KOPT-K1 (cell line): ENCODE measurements around the gene XPO1.
"Not testable (repeated sequence)": the region's sequence is repeated elsewhere in the genome, so short reads cannot be mapped to it uniquely, and the experiment has no call there.

Experiments
- H3K27ac ChIP-seq: fragments of 200-600 bp; sonication (generic); 2 replicates; pipeline ENCODE4 v1.5.1; 2016; ENCODE audit warnings: antibody characterized with exemption, mild to moderate bottlenecking, low read depth, low read length; ENCODE audit not compliant: poor library complexity, severe bottlenecking
- H3K36me3 ChIP-seq: fragments of 200-600 bp; sonication (generic); 2 replicates; pipeline ENCODE4 v1.5.1; 2017; ENCODE audit warnings: antibody characterized with exemption, mild to moderate bottlenecking, low read length, moderate library complexity; ENCODE audit not compliant: insufficient read depth
- H3K9me3 ChIP-seq: fragments of 200-600 bp; sonication (generic); 2 replicates; pipeline ENCODE4 v1.5.1; 2017; ENCODE audit warnings: antibody characterized with exemption, low read length, mild to moderate bottlenecking; ENCODE audit not compliant: insufficient read depth, poor library complexity, severe bottlenecking

The XPO1 gene

GRCh38 chr2:61493523-61493942 is 44.6 kb downstream of the XPO1 start:
- peaks cover 100% of the 10 kb centered on the region for H3K36me3 ChIP-seq
- H3K27ac ChIP-seq = no peak overlapping the region
- H3K9me3 ChIP-seq = no peaks in the 10 kb centered on the region

GRCh38 chr2:61492476-61492875 is 45.7 kb downstream of the XPO1 start:
- no peaks in the 10 kb centered on the region for H3K9me3 ChIP-seq
- H3K27ac ChIP-seq = no peak overlapping the region
- peaks cover 100% of the 10 kb centered on the region for H3K36me3 ChIP-seq

- peaks cover 100% of the 10 kb centered on the region for H3K36me3 ChIP-seq
- no peaks in the 10 kb centered on the region for H3K9me3 ChIP-seq
- H3K27ac ChIP-seq = no peak overlapping the region
These were observed 52.9 kb downstream of the XPO1 start for GRCh38 chr2:61485281-61485680.

- Histone ChIP-seq H3K36me3 (peaks cover 68% of the 10 kb centered on the region), H3K27ac (no peak overlapping the region), H3K9me3 (no peaks in the 10 kb centered on the region)
These were observed 60.1 kb downstream of the XPO1 start for GRCh38 chr2:61478086-61478485.

GRCh38 chr2:61476929-61477589 is 61.1 kb downstream of the XPO1 start:
- H3K27ac ChIP-seq = not testable (repeated sequence)

GRCh38 chr2:61471905-61472805 is 66.0 kb downstream of the XPO1 start:
- Histone ChIP-seq H3K9me3 (no peaks in the 10 kb centered on the region), H3K27ac (peak overlapping the region; percentile 93), H3K36me3 (peaks cover 27% of the 10 kb centered on the region)

More at GRCh38 chr2:61476929-61477589, 61.1 kb downstream of the XPO1 start:
- not testable (repeated sequence) for H3K9me3 ChIP-seq
- H3K36me3 ChIP-seq = peaks cover 63% of the 10 kb centered on the region

- H3K36me3 ChIP-seq = peaks cover 27% of the 10 kb centered on the region
These were observed 66.9 kb downstream of the XPO1 start, which contains the start of gene USP34 for GRCh38 chr2:61470965-61471904. Gene USP34 (minus strand): TSS chr2:61471087. CDS start chr2:61470692, 395 bp downstream.

GRCh38 chr2:61470122-61470951 is 67.8 kb downstream of the XPO1 start:
- H3K9me3 ChIP-seq = no peaks in the 10 kb centered on the region
- H3K36me3 ChIP-seq = peaks cover 30% of the 10 kb centered on the region
- peak overlapping the region; percentile 76 for H3K27ac ChIP-seq

More at GRCh38 chr2:61470965-61471904, 66.9 kb downstream of the XPO1 start, which contains the start of gene USP34:
- no peaks in the 10 kb centered on the region for H3K9me3 ChIP-seq
- H3K27ac ChIP-seq = peak within 1 kb of the TSS; percentile 93

GRCh38 chr2:61469424-61470121 is 68.6 kb downstream of the XPO1 start:
- H3K36me3 ChIP-seq = peaks cover 30% of the 10 kb centered on the region
- H3K9me3 ChIP-seq = no peaks in the 10 kb centered on the region
- H3K27ac ChIP-seq = peak overlapping the region; percentile 76

- H3K9me3 ChIP-seq, H3K27ac ChIP-seq: not testable (repeated sequence)
- H3K36me3 ChIP-seq = peaks cover 30% of the 10 kb centered on the region
These were observed 69.9 kb downstream of the XPO1 start for GRCh38 chr2:61468231-61468630.

GRCh38 chr2:61465045-61465444 is 73.1 kb downstream of the XPO1 start:
- Histone ChIP-seq H3K9me3 (no peaks in the 10 kb centered on the region), H3K36me3 (peaks cover 38% of the 10 kb centered on the region), H3K27ac (no peak overlapping the region)

GRCh38 chr2:61463769-61464475 is 74.2 kb downstream of the XPO1 start:
- H3K9me3 ChIP-seq = no peaks in the 10 kb centered on the region
- H3K27ac ChIP-seq = no peak overlapping the region
- H3K36me3 ChIP-seq = peaks cover 40% of the 10 kb centered on the region

GRCh38 chr2:61461404-61461803 is 76.8 kb downstream of the XPO1 start:
- Histone ChIP-seq H3K27ac (no peak overlapping the region), H3K36me3 (peaks cover 37% of the 10 kb centered on the region), H3K9me3 (no peaks in the 10 kb centered on the region)
